ENCODE results near the gene RANBP1.

The RANBP1 gene

DNA sequence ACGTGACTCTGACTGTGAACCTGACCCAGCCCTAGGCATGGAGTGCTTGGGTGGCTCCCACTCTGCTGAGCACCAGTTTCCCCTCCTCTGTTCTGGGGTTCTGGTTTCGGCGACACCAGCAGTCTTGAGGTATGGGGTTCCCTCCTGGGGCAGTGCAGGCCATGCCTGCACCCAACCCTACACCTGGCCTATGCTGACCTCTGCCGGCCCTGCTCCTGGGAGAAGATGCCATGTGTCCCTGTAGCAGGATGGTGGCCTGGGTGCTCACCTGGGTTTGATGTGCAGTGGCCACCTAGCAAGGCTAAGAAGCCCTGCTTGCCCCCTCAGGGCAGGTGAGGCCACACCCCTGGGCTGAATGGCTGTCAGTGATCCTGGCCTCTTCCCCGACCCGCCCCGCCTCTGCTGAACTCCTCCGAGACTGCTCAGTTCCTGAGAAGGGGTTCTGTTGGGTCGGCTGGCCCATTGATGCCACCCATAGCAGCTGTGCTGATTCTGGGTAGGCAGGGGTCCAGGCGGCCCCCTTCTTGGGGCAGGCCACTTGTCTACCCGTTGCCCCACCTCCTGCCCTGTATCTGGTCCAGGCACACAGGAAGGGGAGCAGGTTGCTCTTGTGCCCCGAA lies 18.1 kb downstream of the RANBP1 start:
- H3K9ac ChIP-seq (ENCODE audit: low read depth, low read length) = no peak overlapping the region
- H3K36me3 ChIP-seq (ENCODE audit: insufficient read depth, low read length) = no peaks in the 10 kb centered on the region; the same call in 1 of the 2 replicates
- H3K4me2 ChIP-seq (ENCODE audit: insufficient read depth, low read length) = peak overlapping the region; percentile 92
- peak overlapping the region in 1 of 2 experiments; percentile 27; a peak in 2 of 4 replicates for H3K4me3 ChIP-seq (ENCODE audit: low read depth in 1 of 2, low read length in 2 of 2)
- no peak overlapping the region for H3K27ac ChIP-seq (ENCODE audit: low read length)
- H2AFZ ChIP-seq (ENCODE audit: low read depth, low read length) = no peak overlapping the region
- ATAC-seq (ENCODE audit: insufficient read depth, low read depth) (no peak), DNase-seq (no peak)
- H4K20me1 ChIP-seq (ENCODE audit: insufficient read depth, low read length) = peaks cover 73% of the 10 kb centered on the region
- TF ChIP-seq, protein P1, sequence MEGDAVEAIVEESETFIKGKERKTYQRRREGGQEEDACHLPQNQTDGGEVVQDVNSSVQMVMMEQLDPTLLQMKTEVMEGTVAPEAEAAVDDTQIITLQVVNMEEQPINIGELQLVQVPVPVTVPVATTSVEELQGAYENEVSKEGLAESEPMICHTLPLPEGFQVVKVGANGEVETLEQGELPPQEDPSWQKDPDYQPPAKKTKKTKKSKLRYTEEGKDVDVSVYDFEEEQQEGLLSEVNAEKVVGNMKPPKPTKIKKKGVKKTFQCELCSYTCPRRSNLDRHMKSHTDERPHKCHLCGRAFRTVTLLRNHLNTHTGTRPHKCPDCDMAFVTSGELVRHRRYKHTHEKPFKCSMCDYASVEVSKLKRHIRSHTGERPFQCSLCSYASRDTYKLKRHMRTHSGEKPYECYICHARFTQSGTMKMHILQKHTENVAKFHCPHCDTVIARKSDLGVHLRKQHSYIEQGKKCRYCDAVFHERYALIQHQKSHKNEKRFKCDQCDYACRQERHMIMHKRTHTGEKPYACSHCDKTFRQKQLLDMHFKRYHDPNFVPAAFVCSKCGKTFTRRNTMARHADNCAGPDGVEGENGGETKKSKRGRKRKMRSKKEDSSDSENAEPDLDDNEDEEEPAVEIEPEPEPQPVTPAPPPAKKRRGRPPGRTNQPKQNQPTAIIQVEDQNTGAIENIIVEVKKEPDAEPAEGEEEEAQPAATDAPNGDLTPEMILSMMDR (IDR thresholded peaks at IDR 0.05; ENCODE audit: borderline replicate concordance, extremely low read depth, low read length, poor library complexity, severe bottlenecking) = no peak
- no peak for TF ChIP-seq EZH2 (IDR thresholded peaks at IDR 0.05; ENCODE audit: borderline replicate concordance, low read depth, low read length, severe bottlenecking)
- H3K9me3 ChIP-seq (ENCODE audit: insufficient read depth, low read length, severe bottlenecking) = no peaks in the 10 kb centered on the region
- H3K79me2 ChIP-seq (ENCODE audit: insufficient read depth, low read length) = peaks cover 56% of the 10 kb centered on the region
- H3K4me1 ChIP-seq (ENCODE audit: insufficient read depth, low read length) = peaks cover 34% of the 10 kb centered on the region
- H3K27me3 ChIP-seq (ENCODE audit: insufficient read depth, low read length, poor library complexity) = no peaks in the 10 kb centered on the region

DNA sequence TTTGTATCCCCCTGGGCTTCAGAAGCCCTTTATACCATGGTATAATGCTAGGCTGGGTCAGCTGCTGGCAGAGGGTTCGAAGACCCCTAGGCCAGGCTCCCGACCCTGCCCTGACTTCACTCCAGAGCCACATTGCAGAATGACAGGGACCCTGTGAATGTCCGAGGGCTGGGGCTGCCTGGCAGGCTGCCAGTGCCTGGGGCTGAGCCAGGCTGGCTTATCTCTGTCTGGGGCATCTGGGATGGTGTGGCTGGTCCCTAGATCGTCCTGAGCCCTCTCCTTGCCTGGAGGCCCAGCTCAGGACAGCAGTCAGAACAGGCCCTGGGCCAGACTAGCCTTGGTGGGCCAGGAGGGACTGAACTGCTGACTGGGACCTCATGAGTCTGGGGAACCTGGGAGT lies 19.4 kb downstream of the RANBP1 start:
- H3K9ac ChIP-seq (ENCODE audit: low read depth, low read length) = no peak overlapping the region
- no peak overlapping the region for H3K4me3 ChIP-seq (ENCODE audit: low read depth in 1 of 2, low read length in 2 of 2)
- H3K79me2 ChIP-seq (ENCODE audit: insufficient read depth, low read length) = peaks cover 60% of the 10 kb centered on the region
- peaks cover 66% of the 10 kb centered on the region for H4K20me1 ChIP-seq (ENCODE audit: insufficient read depth, low read length)
- no peaks in the 10 kb centered on the region for H3K9me3 ChIP-seq (ENCODE audit: insufficient read depth, low read length, severe bottlenecking)
- DNase-seq (no peak), ATAC-seq (ENCODE audit: insufficient read depth, low read depth) (no peak)
- no peak overlapping the region for H3K27ac ChIP-seq (ENCODE audit: low read length)
- TF ChIP-seq, protein P1 (IDR thresholded peaks at IDR 0.05; ENCODE audit: borderline replicate concordance, extremely low read depth, low read length, poor library complexity, severe bottlenecking) = no peak
- TF ChIP-seq EZH2 (IDR thresholded peaks at IDR 0.05; ENCODE audit: borderline replicate concordance, low read depth, low read length, severe bottlenecking) = no peak
- H3K36me3 ChIP-seq (ENCODE audit: insufficient read depth, low read length) = peaks cover 11% of the 10 kb centered on the region
- no peak overlapping the region for H3K4me2 ChIP-seq (ENCODE audit: insufficient read depth, low read length)
- peaks cover 34% of the 10 kb centered on the region for H3K4me1 ChIP-seq (ENCODE audit: insufficient read depth, low read length)
- H3K27me3 ChIP-seq (ENCODE audit: insufficient read depth, low read length, poor library complexity) = no peaks in the 10 kb centered on the region
- no peak overlapping the region for H2AFZ ChIP-seq (ENCODE audit: low read depth, low read length)

DNA sequence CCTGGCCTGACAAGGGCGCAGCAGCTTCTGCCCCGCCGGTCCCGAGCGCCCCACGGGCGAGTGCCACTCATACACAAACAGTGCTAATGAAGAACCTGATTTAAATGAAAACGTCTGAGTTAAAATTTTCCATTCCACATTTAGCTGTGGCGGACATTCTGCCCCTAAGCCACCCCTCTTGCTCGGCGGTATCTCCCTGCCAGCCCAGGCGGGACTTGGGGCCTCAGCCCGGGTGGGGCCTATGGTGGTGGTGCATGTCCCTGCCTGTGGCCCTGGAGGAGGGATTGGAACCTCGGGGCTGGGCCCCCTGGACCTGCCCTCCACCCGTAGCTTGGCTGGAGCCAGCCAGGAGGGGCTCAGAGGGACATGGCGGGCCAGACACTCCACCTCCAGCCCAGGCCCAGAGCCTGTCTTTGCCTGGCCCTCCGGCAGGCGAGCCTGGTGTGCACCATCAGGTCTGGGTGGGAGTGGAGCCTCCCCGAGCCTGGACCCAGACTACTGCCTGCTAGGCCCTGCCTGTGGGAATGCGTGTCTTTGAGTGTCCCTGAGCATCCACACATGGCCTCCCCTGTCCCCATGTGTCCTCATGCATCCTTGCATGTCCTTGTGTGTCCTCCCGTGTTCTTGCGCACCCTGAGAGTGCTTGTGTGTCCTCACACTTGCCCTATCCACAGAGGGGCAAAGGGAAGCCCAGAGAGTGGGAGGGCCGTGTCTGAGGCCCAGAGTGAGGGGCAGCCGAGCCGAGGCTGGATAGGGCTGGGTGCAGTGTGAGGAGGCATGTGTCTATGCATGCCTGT lies 20.1 kb downstream of the RANBP1 start:
- peaks cover 27% of the 10 kb centered on the region for H3K4me1 ChIP-seq (ENCODE audit: insufficient read depth, low read length)
- DNase-seq = no peak
- no peaks in the 10 kb centered on the region for H3K9me3 ChIP-seq (ENCODE audit: insufficient read depth, low read length, severe bottlenecking)
- no peak overlapping the region for H2AFZ ChIP-seq (ENCODE audit: low read depth, low read length)
- H4K20me1 ChIP-seq (ENCODE audit: insufficient read depth, low read length) = peaks cover 62% of the 10 kb centered on the region
- H3K27ac ChIP-seq (ENCODE audit: low read length) = no peak overlapping the region
- 0 out of 2 replicates have a peak overlapping the region, but pooled peaks have one; percentile 2 for H3K4me2 ChIP-seq (ENCODE audit: insufficient read depth, low read length)
- ATAC-seq (ENCODE audit: insufficient read depth, low read depth) = no peak
- peaks cover 16% of the 10 kb centered on the region for H3K36me3 ChIP-seq (ENCODE audit: insufficient read depth, low read length)
- TF ChIP-seq, protein P1 (IDR thresholded peaks at IDR 0.05; ENCODE audit: borderline replicate concordance, extremely low read depth, low read length, poor library complexity, severe bottlenecking) = no peak
- TF ChIP-seq EZH2 (IDR thresholded peaks at IDR 0.05; ENCODE audit: borderline replicate concordance, low read depth, low read length, severe bottlenecking) = no peak
- H3K79me2 ChIP-seq (ENCODE audit: insufficient read depth, low read length) = peaks cover 60% of the 10 kb centered on the region
- H3K4me3 ChIP-seq (ENCODE audit: low read depth in 1 of 2, low read length in 2 of 2) = no peak overlapping the region
- H3K27me3 ChIP-seq (ENCODE audit: insufficient read depth, low read length, poor library complexity) = no peaks in the 10 kb centered on the region
- no peak overlapping the region for H3K9ac ChIP-seq (ENCODE audit: low read depth, low read length)
